OCI-LY3 (cell line): ENCODE measurements around the gene CELF5.

Experiments
- EZH2phosphoT487 ChIP-seq: fragments of 200-600 bp; shearing (Covaris generic); IDR thresholded peaks from 2 replicates; pipeline ENCODE4 v1.6.1; 2018; ENCODE audit warnings: antibody characterized with exemption, mixed run types, low read depth
- TF ChIP-seq, protein P1 (sequence below): fragments of 200-600, 300-600 bp; sonication (generic); IDR thresholded peaks from 2 replicates; pipeline ENCODE4 v1.5.1; 2014; ENCODE audit warnings: antibody characterized with exemption, low read length, low read depth

DNA sequence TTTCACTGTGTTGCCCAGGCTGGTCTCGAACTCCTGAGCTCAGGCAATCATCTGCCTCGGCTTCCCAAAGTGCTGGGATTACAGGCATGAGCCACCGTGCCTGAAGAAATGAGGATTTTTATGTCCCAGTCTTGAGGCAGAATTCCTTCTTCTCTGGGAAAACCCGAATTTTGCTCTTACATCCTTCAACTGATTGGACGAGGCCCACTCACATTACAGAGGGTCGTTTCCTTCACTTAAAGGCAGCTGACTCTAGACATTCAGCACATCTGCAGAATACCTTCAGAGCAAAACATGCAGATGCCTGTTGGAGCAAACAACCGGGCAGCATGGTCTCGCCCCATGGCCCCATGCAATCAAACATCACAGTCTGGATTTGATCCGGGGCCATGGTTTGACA lies 105.6 kb downstream of the CELF5 start:
- TF ChIP-seq, protein P1, sequence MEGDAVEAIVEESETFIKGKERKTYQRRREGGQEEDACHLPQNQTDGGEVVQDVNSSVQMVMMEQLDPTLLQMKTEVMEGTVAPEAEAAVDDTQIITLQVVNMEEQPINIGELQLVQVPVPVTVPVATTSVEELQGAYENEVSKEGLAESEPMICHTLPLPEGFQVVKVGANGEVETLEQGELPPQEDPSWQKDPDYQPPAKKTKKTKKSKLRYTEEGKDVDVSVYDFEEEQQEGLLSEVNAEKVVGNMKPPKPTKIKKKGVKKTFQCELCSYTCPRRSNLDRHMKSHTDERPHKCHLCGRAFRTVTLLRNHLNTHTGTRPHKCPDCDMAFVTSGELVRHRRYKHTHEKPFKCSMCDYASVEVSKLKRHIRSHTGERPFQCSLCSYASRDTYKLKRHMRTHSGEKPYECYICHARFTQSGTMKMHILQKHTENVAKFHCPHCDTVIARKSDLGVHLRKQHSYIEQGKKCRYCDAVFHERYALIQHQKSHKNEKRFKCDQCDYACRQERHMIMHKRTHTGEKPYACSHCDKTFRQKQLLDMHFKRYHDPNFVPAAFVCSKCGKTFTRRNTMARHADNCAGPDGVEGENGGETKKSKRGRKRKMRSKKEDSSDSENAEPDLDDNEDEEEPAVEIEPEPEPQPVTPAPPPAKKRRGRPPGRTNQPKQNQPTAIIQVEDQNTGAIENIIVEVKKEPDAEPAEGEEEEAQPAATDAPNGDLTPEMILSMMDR, result no peak
- no peak for TF ChIP-seq EZH2phosphoT487
